GM11168 (cell line): ENCODE measurements around the gene TEAD4.
"Not testable (repeated sequence)": the region's sequence is repeated elsewhere in the genome, so short reads cannot be mapped to it uniquely, and the experiment has no call there.

Experiments used
- in situ Hi-C: fragments of 300-500 bp; cut with MboI; formaldehyde crosslinking; loops from one replicate; pipeline ENCODE4 v1.12.0; 2022; ENCODE audit warnings: low sequenced_read_pairs; ENCODE audit not compliant: unreplicated experiment

The TEAD4 gene

DNA sequence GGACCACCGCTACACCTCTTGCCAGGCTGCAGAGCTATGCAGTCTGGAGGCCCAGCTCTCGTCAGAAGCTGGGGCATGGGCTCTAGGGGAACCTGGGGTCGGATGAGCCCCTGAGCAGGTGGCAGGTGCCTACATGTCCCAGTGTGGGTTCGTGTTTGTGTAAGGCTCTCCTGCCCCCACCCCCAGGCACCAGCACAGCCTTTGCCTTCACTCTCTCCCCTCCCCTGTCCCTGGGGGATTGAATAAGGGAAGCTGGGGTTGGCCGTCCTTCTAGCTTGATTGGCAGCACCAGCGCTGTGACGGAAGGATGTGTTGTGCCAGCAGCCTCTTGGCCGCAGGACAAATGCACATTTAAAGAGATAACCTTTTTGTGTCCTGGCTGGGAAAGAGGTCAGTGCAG is 83.2 kb downstream of the TEAD4 start:
- in situ Hi-C loops, result no loop called here

DNA sequence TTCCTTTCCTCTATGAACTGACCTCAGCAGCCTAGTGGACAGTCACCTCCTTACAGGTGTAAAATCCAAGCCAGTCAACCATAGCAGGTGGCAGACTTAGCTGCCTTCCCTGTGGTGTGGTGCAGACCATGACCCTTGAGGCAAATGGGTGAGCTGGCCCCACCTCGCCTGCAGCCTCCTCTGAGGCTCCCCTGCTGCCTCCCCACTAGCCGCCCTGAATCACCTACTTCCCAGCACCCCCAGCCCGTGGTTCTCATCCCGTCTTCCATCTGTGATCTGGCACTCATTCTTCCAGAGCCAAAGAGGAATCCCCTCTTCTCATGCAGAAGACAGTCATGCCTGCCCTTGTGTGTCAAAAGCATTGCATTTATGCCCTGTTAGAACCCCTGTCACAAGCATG is 83.6 kb downstream of the TEAD4 start:
- in situ Hi-C loops, result no loop called here

DNA sequence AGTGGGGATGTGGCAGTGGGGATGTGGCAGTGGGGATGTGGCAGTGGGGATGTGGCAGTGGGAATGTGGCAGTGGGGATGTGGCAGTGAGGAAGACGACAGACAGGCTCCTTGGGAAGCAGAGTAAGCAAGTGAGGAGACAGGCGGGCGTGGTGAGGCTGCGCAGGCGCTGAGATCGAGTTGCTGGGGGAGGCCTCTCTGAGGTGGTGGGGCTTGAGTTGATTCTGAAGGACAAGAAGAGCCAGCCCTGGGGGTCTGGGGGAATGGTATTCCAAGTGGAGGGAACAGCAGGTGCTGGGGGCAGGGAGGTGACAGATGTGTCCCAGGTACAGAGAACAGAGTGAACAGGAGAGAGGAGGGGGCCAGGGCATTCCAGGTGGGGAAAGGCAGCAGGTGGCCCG is 84.2 kb downstream of the TEAD4 start:
- in situ Hi-C loops, result no loop called here

DNA sequence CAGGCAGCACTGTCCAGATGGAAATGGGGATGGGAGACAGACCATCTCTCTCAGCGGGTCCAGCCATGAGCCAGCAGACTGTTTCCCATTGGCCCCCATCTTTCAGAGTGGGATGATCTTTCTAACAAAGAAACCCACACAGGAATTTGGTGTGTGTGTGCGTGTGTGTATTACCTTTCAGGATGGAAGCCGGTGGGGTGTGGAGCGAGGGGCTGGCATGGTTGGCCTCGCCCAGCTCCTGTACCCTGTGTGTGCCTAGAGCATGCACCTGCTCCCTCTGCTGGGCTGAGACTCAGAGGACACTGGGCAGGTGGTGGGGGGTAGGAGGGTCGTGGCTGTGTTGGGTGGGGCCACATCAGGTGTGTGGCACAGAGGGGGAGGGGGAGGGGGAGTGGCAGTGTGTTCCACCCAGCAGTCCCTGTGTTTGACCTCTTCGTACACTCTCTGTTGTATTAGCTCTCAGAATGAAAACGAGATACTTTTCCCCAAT is 85.0 kb downstream of the TEAD4 start:
- in situ Hi-C loops, result no loop called here

DNA sequence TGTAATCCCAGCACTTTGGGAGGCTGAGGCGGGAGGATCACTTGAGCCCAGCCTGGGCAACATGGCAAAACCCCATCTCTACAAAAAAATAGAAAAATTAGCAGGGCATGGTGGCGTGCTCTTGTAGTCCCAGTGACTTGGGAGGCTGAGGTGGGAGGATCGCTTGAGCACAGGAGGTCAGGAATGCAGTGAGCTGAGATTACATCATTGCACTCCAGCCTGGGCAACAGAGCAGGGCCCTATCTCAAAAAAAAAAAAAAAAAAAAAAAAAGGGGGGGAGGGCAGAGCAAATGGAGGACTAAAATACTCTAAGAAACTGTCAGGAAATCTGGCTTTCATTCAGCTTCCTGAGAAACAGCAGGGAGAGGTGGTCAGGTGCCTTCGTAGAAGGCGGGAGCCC is 86.3 kb downstream of the TEAD4 start:
- in situ Hi-C loops, result no loop called here

DNA sequence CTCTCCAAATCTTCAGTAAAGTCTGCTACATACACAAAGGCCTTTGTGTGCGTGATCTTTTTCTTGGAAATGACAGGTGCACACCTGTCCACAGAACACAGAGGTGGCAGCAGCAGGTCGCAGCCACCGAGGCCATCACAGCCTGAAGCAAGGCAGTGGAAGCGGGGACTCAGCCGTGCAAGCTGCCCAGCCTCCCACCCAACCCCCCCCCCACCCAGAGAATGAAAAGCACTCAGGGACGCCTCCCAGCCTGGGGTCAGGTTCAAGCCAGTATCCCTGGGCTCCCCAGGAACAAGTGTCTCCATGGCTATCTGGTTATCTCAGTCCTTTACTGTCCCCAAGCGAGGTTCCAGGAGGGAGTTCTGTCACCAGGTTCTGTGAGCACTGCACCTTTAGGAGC is 86.8 kb downstream of the TEAD4 start:
- in situ Hi-C loops, result no loop called here

DNA sequence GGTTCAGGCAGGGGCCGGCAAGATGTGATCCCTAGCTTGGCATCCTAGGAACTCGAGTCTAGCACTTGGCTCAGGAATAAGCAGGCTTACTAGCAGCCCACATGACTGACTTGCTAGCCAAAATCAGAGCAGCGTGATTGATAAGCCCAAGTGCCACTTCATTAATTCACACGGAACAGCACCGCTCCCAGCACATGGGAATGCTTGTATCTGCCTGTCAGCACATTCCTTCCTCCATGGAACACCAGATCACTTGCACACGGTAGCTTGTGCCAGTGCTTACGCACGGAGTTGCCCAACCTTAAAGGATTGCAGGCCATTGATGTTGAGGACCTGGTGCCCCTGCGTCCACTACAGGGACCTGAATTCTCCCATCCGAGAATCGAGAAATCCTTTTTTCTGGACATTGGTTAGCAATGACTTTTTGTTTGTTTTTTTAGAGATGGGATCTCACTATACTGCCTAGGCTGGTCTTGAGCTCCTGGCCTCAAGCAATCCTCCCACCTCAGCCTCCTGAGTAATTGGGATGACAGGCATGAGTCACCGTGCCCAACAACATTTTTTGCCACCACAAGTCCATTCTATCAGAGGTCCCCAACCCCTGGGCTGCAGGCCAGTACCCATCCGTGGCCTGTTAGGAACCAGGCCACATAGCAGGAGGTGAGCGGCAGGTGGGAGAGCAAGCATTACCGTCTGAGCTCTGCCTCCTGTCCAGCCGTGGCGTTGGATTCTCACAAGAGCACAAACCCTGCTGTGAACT is 87.4 kb downstream of the TEAD4 start:
- in situ Hi-C loops, result no loop called here

DNA sequence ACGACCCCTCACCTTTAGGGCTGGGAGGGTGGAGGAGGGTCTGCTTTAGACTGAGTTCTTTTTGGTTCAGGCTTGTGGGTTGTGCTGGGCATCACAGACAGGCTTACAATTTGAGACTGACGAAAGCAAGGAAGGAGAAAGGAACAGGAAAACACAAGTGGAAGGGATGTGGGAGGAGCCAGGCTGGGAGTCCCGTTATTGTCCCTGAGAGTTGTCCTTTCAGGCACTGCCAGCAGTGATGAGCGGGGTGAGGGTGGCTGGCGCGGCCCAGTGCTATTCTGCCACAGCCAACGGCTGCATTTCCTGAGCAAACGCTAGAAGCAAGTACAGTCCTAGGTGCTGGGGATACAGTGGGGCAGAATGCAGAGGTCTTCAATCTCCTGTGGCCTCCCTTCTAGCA is 88.8 kb downstream of the TEAD4 start:
- in situ Hi-C loops, result no loop called here

DNA sequence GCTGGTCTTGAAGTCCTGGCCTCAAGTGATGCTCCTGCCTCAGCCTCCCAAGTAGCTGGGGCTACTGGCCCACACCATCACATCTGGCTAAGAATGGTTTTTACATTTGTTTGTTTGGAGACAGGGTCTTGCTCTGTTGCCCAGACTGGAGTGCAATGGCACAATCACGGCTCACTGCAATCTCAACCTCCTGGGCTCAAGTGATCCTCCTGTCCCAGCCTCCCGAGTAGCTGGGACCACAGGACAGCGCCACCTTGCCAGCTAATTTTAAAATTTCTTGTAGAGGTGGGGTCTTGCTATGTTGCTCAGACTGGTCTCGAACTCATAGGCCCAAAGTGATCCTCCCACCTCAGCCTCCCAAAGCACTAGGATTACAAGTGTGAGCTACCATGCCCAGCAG is 89.3 kb downstream of the TEAD4 start:
- in situ Hi-C loops, result no loop called here

DNA sequence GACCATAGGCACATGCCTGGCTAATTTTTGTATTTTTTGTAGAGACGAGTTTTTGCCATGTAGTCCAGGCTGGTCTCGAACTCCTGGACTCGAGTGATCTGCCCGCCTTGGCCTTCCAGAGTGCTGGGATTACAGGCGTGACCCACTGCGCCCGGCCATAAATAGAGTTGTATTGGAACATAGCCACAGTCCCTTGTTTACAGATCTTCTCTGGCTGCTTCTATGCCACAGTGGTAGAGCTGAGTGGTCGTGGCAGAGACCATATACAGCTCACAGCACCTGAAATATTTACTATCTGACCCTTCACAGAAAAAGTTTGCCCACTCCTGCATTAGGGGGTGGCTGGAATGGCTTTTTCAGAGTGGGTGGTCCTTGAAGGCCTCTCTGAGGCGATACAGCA is 90.0 kb downstream of the TEAD4 start:
- in situ Hi-C loops, result no loop called here

DNA sequence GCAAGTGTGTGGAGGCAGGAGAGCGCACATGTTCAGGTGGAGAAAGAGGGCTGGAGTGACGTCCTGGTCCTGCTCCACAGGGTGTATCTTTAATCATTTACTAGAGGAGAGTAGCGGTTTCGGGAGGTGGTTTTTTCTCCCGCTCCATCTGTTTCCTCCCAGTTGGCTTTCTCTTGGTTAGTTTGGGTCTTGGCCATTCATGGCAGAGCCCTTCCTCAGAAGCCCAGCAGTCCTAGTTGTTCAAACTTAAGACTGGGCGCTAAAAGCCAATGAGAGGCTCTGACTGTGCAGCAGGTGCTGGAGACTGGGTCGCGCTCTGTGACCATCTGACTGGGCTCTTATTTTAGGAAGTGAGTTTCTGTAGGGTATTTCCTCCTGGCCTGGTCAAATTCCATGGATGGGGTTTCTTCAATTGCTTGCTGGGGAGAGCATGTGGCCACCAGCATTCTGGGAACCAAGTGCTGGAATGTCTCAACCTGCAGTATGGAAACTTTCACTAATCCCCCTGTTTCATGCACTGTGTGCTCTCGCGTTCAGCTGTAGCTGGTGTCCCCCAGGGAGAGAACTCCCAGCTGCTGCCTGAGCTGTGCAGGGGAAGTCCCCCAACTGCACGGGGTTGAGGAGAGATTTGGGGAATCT is 90.5 kb downstream of the TEAD4 start:
- in situ Hi-C loops, result no loop called here

DNA sequence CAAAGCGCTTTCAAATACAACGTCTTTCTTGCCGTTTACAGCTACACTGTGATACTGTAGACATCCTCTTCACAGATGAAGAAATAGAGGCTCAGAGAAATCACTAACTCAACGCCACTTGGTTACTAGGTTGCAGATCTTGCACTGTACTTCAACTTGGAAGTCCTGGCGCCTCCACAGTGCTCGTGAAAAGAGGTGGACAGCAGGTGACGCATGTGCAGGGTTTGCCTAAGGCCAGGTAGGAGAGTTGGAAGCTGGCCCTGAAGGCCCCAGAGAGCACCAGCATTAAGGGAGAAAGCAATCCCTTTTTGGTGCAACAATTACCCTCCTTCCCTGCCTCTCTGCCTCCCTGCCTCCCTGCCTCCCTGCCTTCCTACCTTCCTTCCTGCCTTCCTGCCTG is 95.2 kb downstream of the TEAD4 start:
- in situ Hi-C loops, result no loop called here

DNA sequence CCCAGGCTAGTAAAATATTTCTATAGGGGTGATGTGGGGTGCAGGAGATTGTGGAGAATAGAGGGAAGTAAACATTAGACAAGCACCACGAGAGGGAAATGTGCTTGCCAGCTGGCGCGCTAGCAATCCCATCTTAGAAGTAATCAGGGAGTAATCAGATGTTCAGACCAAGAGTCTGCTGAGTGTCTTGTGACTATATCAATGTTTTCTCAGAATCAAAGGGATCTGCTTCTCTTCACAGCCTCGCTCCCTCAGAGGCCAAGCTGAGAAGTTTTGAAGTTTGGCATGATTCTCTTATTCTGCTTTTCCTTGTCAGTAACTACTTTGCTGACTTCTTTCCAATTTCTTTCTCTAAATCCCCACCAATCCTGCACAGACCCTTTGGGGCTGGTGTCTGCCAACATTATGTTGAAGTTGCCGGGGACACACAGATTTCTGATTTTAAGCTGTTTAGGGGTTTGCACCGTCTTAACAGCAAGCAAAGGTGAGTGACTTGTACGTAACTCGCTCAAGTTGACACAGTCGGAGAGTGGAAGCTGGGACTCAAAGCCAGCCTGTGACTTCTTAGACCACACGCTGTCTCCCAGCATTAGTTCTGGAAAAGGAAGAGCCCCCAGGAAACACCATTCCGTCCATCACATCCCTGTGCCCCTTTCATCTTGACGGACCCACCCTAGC is 96.0 kb downstream of the TEAD4 start:
- in situ Hi-C loops, result no loop called here

DNA sequence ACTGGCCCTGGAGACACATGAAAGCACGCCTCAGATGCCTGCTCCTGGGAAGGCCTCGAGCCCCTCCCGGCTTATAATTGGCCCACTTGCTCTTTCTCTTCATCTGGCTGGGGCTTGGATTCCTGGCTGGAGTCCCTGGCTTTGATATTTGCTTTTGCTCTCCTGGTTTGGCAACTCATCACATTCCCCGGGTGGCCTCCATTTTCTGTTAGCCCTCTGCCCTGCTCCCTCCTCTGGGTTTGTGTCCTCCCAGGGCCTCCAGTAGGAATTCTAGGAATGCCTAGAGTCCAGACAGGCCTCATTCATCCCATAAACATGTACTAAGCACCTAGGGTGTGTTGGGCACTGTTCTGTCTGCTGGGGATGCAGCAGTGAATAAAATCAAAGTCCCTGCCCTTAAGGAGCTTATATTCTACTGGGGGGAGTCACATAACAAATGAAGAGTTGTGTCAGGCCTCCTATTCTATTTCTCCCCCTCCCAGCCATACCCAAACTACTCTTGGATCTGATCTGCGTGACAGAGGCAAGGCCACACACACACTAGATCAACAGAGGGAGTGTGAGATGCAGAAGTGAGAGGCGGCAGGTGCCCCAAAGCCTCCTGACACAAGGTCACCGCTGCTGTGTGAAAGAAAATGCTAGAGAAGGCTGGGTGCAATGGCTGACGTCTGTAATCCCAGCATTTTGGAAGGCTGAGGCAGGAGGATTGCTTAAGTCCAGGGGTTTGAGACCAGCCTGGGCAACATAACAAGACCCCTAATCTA is 96.7 kb downstream of the TEAD4 start:
- in situ Hi-C loops, result no loop called here

DNA sequence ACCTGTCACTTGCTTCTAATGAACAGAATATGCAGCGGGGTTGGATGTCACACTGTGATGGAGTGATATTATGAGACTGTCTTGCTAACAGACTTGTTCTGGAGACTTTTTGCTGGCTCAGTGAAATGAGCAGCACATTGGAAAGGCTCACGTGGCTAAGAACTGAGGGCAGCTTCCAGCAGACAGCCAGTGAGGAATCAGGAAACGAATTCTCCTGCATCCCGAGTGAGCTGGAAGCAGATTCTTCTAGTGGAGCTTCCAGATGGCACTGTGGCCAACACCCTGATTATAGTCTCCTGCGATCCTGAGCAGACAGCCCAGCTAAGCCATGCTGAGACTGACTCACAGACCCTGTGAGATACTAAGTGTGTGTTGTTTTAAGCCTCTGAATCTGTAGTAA is 101.9 kb downstream of the TEAD4 start:
- in situ Hi-C loops, result no loop called here

DNA sequence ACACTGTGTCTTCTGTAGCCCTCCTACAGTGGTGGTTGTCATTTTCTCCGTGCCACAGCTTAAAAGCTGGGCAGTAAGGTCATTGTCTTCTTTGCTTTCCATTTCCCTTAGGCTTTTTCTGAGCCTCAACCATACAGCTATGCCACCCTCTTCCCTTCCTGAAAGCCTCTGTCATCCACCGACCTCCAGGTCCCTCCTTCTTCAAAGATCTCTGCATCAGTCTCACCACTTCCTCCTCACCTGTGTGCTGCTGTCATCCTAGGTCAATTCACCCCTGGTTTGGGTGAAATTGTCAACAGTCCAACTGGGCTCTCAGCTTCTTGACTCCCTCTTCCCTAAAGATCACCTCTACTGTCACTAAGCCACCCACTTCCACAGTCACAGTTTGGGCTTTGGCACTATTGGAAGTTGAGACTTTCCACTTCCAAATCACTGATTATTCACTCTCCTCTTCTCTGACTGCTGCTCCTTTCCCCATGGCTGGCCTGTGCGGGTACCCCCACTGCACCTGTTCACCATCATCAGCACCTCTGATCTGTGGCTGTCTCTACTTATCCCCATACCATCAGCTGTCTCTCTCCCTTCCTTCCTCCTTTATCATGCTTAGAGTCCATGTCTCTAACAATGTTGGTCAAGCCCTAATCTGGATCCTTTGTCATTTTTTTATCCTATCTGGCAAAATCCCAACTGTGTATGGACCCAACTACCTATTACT is 102.5 kb downstream of the TEAD4 start:
- in situ Hi-C loops, result no loop called here

DNA sequence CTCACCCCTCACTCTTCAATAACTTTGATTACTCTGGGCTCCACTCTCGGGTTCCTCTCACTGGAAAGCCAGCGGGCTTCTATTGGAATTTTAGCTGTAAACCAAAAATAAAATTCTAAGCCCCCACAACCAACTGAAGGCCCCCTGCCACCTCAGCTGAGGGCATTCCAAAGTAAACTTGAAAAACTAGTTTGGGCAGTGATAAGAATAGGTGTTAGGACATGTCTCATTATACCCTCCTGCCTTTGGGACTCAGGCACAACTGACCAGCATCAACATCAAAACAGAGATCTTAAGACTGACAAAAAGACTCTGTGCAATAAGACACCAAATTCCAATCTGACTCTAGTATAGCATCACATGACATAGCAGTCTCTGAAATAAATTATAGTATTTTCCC is 106.1 kb downstream of the TEAD4 start:
- in situ Hi-C loops, result no loop called here

DNA sequence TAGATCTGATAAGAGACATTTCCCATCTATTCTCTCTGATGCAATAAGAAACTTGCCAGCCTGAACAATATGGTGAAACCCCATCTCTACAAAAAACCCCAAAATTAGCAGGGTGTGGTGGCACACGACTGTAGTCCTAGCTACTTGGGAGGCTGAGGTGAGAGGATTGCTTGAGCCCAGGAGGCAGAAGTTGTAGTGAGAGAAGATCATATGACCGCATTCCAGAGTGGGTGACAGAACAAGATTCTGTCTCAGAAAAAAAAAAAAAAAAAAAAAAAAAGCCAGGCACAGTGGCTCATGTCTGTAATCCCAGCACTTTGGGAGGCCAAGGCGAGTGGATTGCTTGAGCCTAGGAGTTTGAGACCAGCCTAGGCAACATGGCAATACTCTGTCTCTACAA is 106.6 kb downstream of the TEAD4 start:
- in situ Hi-C loops, result not testable (repeated sequence)

DNA sequence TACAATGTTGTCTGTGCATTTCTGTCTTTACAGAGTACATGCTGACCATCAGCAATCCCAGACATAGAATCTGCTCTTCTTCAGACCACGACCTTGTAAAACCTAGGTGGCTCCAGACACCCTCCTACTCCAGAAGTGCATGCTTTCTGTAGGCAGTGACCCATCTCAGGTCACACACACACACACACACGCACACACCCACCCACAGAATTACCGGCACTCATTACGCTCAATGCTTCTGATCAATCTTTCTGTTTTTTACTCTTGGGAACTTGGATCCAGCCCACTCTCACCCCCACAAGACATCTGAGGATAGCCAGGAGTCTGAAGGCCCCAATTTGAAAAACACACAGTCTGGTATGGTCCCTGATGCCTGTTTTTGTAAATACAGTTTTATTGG is 110.5 kb downstream of the TEAD4 start:
- in situ Hi-C loops, result no loop called here

DNA sequence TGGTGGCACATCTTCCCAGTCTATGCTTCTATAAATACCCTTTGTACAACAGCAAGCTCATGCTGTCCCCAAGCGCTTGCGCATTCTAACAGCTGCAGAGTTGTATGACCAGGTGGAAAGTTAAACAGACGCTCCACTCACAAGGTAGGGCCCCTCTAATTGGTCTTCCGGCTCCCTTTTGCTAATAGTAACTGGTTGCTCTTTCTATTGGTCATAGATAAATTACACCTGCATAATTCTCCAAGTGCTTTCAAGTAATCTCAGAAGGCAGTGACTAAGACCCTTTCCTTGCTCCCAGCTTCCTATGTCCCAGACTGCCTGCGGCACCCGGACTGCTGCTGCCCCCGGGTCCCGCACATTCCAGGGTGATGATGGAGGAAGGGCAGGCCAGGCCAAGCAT is 111.9 kb downstream of the TEAD4 start:
- in situ Hi-C loops, result no loop called here
